NCI-H510A (cell line): ENCODE results near the gene SLC5A11.
"Not testable (repeated sequence)": the region's sequence is repeated elsewhere in the genome, so short reads cannot be mapped to it uniquely, and the experiment has no call there.

Experiments
- DNase-seq: peaks from one replicate; lab custom pipeline; 2025; lab: John Stamatoyannopoulos, UW

The SLC5A11 gene

GRCh38 chr16:24836836-24837235 lies 8.9 kb upstream of the SLC5A11 start:
- no peak for DNase-seq

GRCh38 chr16:24837969-24838368 lies 7.8 kb upstream of the SLC5A11 start:
- no peak for DNase-seq

- no peak for DNase-seq
These were observed 7.1 kb upstream of the SLC5A11 start for GRCh38 chr16:24838554-24839266.

GRCh38 chr16:24839347-24839972 lies 6.3 kb upstream of the SLC5A11 start:
- DNase-seq = no peak

GRCh38 chr16:24841291-24841690 lies 4.5 kb upstream of the SLC5A11 start:
- DNase-seq = no peak

GRCh38 chr16:24844101-24845030 lies 1.4 kb upstream of the SLC5A11 start:
- no peak for DNase-seq

- DNase-seq = not testable (repeated sequence)
These were observed 765 bp upstream of the SLC5A11 start for GRCh38 chr16:24845031-24845365.

- no peak for DNase-seq
These were observed 990 bp downstream of the SLC5A11 start for GRCh38 chr16:24846548-24847357.

GRCh38 chr16:24847358-24847664 lies 1.5 kb downstream of the SLC5A11 start:
- no peak for DNase-seq

- DNase-seq = no peak
These were observed 2.3 kb downstream of the SLC5A11 start for GRCh38 chr16:24848065-24848464.

- no peak for DNase-seq
These were observed 3.9 kb downstream of the SLC5A11 start for GRCh38 chr16:24849641-24850040.

- DNase-seq = no peak
These were observed 4.7 kb downstream of the SLC5A11 start for GRCh38 chr16:24850289-24850938.

GRCh38 chr16:24851700-24852099 lies 5.9 kb downstream of the SLC5A11 start:
- no peak for DNase-seq

- DNase-seq = no peak
These were observed 6.5 kb downstream of the SLC5A11 start for GRCh38 chr16:24852281-24852721.

- no peak for DNase-seq
These were observed 7.5 kb downstream of the SLC5A11 start for GRCh38 chr16:24853169-24853824.

- no peak for DNase-seq
These were observed 8.1 kb downstream of the SLC5A11 start for GRCh38 chr16:24853830-24854229.

- DNase-seq = no peak
These were observed 8.9 kb downstream of the SLC5A11 start for GRCh38 chr16:24854607-24855171.

GRCh38 chr16:24855678-24856077 lies 9.9 kb downstream of the SLC5A11 start:
- DNase-seq = no peak

- DNase-seq = not testable (repeated sequence)
These were observed 11.1 kb downstream of the SLC5A11 start for GRCh38 chr16:24856871-24857270.

GRCh38 chr16:24858219-24859041 lies 12.7 kb downstream of the SLC5A11 start:
- DNase-seq = no peak
